C4-2B (cell line): ENCODE data around the gene RPL13.
A peak's percentile ranks its signal among the peaks of the same experiment; 100 is the strongest.
"Not testable (repeated sequence)": the region's sequence is repeated elsewhere in the genome, so short reads cannot be mapped to it uniquely, and the experiment has no call there.

Source experiments
- H3K27ac ChIP-seq: fragments of 450-650 bp; 2 replicates; pipeline ENCODE4 v1.5.1; 2017
- CTCF ChIP-seq: fragments of 450-650 bp; conservative IDR thresholded peaks from 2 replicates; pipeline ENCODE4 v1.5.1; 2017; ENCODE audit warnings: mild to moderate bottlenecking
- ZFX ChIP-seq: fragments of 450-650 bp; IDR thresholded peaks from 2 replicates; pipeline ENCODE4 v1.6.1; 2017

Gene RPL13

GRCh38 chr16:89583197-89583894, 22.9 kb downstream of the RPL13 start:
- peak overlapping the region; percentile 97 for H3K27ac ChIP-seq
- TF ChIP-seq CTCF = no peak
- no peak for TF ChIP-seq ZFX

- TF ChIP-seq CTCF = no peak
- TF ChIP-seq ZFX = no peak
- peak overlapping the region; percentile 97 for H3K27ac ChIP-seq
These were observed 23.6 kb downstream of the RPL13 start for GRCh38 chr16:89583895-89584644.

GRCh38 chr16:89584768-89585549, 24.5 kb downstream of the RPL13 start:
- TF ChIP-seq CTCF (no peak), ZFX (no peak)
- H3K27ac ChIP-seq = no peak overlapping the region; the same call in 1 of the 2 replicates

- no peak overlapping the region for H3K27ac ChIP-seq
- no peak for TF ChIP-seq ZFX
- TF ChIP-seq CTCF = no peak
These were observed 25.7 kb downstream of the RPL13 start for GRCh38 chr16:89586218-89586617.

- no peak overlapping the region for H3K27ac ChIP-seq
- TF ChIP-seq CTCF = no peak
- no peak for TF ChIP-seq ZFX
These were observed 26.4 kb downstream of the RPL13 start for GRCh38 chr16:89586853-89587252.

- not testable (repeated sequence) for H3K27ac ChIP-seq
These were observed 27.2 kb downstream of the RPL13 start for GRCh38 chr16:89587676-89588075.

- no peak overlapping the region for H3K27ac ChIP-seq
- no peak for TF ChIP-seq ZFX
- TF ChIP-seq CTCF = no peak
These were observed 28.1 kb downstream of the RPL13 start for GRCh38 chr16:89588413-89589109.
